Activated T-cell treated with anti-CD3 and anti-CD28 coated beads, Interleukin-2, amount 50 U/mL, for 48 hours (primary cell): ENCODE measurements around the gene MT3.

Source experiments
- DNase-seq, 2 experiments: peaks; one replicate each; pipeline ENCODE4 v3.0.0-alpha.2; 2020

Gene MT3

DNA sequence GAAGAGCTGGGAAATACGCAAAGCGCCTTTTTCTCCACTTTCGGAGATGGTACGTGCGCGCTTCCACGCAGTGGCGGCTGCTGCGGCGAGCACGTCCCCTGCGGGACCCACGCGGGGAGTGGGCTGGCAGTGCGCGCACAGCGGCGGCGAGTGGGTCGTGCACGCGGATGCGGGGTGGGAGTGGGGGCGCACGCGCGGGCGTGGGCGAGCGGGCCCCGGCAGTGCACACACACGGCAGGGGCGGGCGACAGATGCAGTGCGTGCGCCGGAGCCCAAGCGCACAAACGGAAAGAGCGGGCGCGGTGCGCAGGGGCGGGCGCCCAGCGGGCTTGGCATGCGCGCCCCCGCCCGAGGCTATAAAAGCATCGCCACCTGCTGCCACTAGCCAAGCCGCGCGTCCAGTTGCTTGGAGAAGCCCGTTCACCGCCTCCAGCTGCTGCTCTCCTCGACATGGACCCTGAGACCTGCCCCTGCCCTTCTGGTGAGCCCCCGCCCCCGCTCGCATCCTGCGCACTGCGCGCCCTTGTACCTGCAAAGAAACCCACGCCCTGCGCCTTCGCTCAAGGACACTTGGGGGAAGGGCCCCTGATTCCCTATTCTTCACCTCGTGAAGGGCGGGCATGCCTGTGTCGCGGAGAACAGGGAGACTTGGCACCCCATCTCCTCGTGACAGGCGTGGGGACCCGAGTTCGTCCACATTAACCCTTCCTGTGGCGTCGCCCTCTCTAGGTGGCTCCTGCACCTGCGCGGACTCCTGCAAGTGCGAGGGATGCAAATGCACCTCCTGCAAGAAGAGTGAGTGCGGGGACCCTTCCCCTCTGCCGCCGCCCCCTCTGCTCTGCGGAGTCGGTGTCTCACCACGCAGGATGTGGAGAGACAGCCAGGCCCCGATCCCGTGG, at the start of gene MT3:
MT3 (plus strand) TSS at position 388 of the 899 bp plus-strand sequence; CDS start at position 451, 63 bp downstream.
- peak; percentile 43 to 65 for DNase-seq

DNA sequence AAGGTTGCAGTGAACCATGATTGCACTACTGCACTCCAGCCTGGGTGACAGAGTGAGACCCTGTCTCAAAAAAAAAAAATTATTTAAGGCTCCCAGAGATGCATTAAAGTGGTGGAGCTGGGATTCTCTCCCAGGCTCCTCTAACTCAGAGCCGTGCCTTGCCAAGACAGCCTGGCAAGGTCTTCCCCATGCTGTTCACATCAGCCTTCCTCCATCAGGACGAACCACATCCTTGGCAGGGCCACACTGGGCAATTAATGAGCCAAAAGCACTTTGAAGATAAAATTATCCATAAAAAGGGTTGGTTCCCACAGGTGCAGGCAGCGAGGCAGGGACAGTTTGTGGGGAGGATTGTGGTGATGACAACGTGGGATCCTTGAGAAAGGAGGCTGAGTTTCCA, 49.7 kb upstream of the MT3 start:
- no peak for DNase-seq

- no peak for DNase-seq
Measured at GRCh38 chr16:56542039-56542438, 47.3 kb upstream of the MT3 start.

- no peak for DNase-seq
Measured at GRCh38 chr16:56547120-56547948, 42.0 kb upstream of the MT3 start.

DNA sequence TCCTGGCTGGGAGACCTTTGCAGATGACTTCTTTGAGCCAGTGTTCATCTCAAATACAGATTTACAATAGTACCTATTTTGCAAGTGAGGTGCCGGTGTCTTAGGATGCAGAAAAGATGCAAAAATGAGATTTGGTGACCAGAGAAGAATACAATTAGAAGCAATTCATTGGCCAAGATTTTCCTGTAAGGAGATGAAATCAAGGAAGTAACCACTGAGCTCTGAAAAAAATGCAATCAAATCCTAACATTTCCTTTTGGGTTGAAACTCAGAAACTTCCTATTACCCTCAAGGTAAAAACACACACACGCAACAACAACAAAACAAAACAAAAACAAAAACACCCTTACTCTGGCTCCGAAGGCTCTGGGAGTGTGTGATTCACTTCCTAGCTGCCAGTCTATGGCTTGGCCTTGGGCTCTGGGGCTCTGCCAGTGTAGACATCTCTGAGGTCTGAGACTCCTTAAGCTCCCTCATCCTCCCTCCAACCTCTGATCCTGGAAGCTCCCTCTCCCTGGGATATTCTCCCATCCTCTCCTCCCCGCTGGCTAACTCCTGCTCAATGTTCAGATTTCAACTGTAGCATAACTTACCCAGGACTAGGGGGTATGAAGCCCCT, 41.3 kb upstream of the MT3 start:
- no peak for DNase-seq

DNA sequence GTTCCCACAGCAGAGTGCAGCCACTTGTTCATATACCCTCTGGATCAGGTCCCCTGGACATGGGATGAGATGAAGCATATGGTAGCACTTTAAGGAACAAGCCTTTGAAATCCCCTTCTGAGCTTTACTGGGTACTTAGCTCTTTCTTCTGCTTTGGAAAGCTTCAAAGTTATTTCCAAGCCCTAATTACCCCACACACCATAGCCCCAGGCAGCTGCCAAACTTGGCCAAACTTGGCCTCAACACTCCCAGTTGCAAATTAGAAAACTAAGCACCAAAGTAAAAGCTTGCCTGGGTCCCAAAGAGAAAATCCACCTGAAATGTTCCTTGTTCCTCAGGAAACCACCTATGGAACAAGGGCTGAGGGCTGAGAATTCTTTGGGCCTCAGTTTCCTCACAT, 40.2 kb upstream of the MT3 start:
- DNase-seq, result no peak

- peak; percentile 45 to 51 for DNase-seq
Measured at GRCh38 chr16:56549744-56550385, 39.5 kb upstream of the MT3 start.

DNA sequence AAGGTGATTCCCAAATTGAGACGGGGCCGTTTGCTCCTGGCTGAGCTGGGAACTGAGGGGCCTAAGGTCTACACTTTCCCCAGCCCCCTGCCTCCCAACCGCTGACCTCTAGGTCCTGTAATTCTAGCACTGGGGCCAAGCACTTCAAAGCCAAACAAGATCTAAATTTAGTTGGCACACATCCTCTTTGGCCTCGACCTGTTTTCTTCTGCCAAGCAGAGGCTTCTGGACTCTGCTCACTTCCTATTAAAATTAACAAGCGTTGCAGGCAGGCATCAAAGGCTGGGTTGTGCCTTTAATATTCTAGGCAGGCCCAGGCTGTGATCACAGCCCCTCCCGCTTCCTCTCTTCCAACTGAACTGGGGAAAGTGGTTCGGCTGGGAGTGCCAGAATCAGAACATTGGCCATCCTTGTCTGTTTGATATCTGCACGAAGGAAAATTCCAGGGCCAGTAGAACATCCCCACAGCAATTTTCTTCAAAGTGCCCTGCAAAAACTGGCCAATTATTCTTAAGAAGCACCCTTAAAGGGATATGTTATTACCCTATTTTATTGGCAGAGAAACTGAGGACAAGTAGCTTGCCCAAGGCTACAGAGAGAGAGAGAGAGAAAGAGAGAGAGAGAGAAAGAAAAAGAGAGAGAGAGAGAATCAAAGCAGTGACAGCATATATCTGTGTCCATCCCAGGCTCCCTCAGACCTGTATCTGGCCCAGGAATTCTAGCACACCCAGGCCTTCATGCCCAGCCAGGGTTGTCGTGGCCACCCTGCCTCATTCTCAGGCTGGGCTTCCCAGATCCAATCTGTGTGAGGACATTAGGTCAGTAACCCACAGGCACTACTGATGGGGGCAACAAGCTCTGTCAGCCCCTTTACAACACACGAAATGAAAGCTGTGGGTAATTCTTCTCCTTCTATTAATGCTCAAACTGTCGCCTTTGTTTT, 37.3 kb upstream of the MT3 start:
- no peak for DNase-seq

GRCh38 chr16:56554441-56554840, 34.9 kb upstream of the MT3 start:
- no peak for DNase-seq

DNA sequence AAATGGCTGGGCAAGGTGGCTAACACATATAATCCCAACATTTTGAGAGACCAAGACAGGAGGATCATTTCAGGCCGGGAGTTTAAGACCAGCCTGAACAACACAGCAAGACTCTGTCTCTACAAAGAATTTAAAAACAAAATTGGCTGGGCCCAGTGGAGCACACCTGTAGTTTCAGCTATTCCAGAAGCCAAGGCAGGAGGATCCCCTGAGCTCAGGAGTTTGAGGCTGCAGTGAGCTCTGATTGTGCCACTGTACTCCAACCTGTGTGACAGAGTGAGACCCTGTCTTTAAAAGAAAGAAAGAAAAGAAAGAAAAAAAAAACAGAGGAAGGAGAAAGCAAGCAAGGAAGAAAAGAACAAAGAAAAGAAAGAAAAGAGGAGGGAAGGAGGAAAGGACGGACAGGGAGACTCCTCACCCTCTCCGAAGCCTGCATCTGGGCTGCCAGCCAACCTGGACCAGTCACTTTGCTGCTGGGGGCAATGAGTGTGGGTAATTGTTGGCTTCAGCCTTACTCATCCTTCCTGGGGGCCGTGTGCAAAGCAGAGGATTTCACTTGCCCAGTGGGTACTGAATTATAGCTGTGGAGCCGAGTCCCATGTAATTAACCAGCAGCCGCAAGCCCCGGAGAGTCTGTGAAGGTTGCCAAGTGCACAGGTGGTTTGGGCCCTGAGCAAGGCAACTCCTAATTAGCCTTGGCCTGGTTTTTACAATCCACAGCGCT, 31.1 kb upstream of the MT3 start:
- no peak for DNase-seq

GRCh38 chr16:56559109-56559508, 30.2 kb upstream of the MT3 start:
- no peak for DNase-seq

GRCh38 chr16:56560447-56560846, 28.9 kb upstream of the MT3 start:
- DNase-seq, result no peak

GRCh38 chr16:56561126-56561525, 28.2 kb upstream of the MT3 start:
- no peak for DNase-seq

- no peak for DNase-seq
Measured at GRCh38 chr16:56564793-56565477, 24.4 kb upstream of the MT3 start, which contains the start of gene MT4. Gene MT4 (plus strand): TSS chr16:56565073. CDS start chr16:56565129, 56 bp downstream.

DNA sequence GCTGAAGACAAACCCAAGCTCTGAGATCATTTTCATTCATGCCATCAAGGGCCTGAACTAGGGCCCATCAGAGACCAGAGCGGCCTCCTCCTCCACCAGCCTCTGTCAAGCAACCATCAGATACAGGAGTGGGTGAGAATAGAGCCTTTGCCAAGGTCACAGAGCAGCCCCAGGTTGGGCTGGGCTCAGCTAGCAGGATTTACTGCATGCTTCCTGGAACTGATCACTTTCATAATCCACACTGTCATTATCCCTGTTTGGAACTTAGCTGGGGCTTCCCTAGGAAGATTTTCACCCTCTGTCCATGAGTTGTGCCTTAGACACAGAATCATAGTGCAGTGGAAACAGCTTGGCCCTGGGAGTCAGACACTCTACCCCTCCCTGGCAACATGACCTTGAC, 19.4 kb upstream of the MT3 start:
- DNase-seq, result no peak

- no peak for DNase-seq
Measured at GRCh38 chr16:56571525-56571924, 17.8 kb upstream of the MT3 start.

DNA sequence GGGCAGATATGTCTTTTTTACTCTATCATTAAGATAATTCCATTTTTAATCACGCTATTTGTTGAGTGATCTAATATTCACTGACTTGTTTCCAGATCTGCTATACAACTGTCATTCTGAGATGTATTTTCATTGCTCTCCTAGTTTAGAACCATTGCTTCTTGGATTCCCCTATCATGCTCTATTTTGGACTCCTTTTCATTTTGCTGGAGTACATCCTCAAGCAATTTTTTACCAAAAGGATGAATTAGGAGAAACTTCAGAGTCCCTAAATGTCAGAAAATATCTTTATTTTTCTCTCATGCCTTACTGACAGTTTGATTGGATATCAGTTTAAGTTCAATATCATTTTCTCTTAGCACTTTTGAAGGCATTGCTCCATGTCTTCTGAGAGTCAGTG, 14.7 kb upstream of the MT3 start:
- DNase-seq, result no peak

- peak; percentile 87 to 88 for DNase-seq
Measured at GRCh38 chr16:56576585-56577299, 12.6 kb upstream of the MT3 start.

DNA sequence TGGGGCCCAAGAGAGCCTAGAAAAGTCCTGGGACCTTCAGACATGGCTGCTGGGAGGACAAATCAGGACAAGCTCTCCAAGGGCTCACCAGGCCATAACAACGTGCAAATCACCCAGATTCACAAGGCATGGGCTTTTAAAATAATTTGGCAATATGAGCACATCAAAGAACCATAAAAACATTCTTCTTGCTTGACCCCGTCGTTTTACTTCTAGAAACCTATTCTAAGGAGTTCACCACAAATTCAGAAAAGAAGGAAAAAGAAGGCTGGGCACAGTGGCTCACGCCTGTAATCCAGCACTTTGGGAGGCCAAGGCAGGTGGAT, 12.1 kb upstream of the MT3 start:
- no peak for DNase-seq
